ENCODE data around the gene ASB6. TPM values are rescaled to one million over a fixed set of nuclear protein-coding genes. Genes with fewer than 3 reads are reported as not detected.

Gene ASB6
- total RNA-seq, 2 donors from 2014 or later = 15.8 to 18.5 TPM

DNA sequence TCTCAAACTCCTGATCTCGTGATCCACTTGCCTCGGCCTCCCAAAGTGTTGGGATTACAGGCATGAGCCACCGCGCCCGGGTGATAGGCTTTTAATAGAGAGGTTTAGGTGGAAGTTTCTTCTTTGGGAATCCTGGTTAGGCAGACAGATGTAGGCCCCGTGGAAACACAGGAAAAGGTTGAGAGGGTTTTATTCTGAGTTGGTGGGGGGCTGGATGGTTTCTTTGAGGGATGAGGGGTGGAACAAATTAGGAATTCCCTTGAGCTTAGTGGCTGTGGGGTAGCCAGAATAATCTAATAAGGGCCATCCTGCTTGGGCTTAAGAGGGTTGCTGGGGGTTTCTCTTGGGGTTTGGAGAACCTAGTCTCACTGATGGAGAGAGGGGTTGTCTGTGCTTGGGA is 51.5 kb downstream of the ASB6 start:
- TF ChIP-seq, protein P1, sequence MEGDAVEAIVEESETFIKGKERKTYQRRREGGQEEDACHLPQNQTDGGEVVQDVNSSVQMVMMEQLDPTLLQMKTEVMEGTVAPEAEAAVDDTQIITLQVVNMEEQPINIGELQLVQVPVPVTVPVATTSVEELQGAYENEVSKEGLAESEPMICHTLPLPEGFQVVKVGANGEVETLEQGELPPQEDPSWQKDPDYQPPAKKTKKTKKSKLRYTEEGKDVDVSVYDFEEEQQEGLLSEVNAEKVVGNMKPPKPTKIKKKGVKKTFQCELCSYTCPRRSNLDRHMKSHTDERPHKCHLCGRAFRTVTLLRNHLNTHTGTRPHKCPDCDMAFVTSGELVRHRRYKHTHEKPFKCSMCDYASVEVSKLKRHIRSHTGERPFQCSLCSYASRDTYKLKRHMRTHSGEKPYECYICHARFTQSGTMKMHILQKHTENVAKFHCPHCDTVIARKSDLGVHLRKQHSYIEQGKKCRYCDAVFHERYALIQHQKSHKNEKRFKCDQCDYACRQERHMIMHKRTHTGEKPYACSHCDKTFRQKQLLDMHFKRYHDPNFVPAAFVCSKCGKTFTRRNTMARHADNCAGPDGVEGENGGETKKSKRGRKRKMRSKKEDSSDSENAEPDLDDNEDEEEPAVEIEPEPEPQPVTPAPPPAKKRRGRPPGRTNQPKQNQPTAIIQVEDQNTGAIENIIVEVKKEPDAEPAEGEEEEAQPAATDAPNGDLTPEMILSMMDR (IDR thresholded peaks at IDR 0.05) = no peak
- intact Hi-C loops (cut with DNase I) = no loop called here
- no peaks in the 10 kb centered on the region for H3K4me1 ChIP-seq
- DNase-seq = no peak
- H3K9me3 ChIP-seq = no peaks in the 10 kb centered on the region
- no peak overlapping the region for H3K9ac ChIP-seq (ENCODE audit: low read depth in 2 of 2, low read length in 2 of 2)
- no peaks in the 10 kb centered on the region for H3K27me3 ChIP-seq
- no peak overlapping the region for H3K4me3 ChIP-seq
- no peaks in the 10 kb centered on the region for H3K36me3 ChIP-seq
- no peak overlapping the region for H3K27ac ChIP-seq

DNA sequence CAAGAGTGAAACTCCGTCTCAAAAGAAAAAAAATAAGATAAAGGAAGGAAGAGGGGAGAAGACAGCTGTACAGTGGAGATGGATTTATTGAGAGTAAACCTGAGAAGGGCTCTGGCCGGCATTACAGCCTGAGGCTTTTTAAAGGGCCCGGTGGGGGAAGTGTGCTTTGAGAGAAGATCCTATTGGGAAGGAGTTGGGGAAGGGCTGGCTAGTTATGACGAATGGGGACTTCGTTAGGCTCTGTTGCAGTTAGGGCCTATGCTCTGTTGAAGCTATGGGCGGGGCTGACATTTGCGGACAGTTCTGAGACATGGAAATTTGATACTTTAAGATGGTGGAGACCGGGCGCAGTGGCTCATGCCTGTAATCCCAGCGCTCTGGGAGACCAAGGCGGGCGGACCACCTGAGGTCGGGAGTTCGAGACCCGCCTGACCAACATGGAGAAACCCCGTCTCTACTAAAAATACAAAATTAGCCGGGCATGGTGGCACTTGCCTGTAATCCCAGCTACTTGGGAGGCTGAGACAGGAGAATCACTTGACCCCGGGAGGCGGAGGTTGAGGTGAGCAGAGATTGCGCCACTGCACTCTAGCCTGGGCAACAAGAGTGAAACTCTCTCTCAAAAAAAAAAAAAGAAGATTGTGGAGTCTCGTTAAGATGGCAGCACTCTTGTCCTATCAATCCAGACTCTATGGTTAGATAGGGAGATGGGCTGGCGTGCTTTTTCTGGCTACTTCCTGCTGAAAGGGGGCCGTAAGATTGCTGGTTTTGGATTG is 54.3 kb downstream of the ASB6 start:
- H3K9me3 ChIP-seq = no peaks in the 10 kb centered on the region
- TF ChIP-seq, protein P1 (IDR thresholded peaks at IDR 0.05) = no peak
- no peaks in the 10 kb centered on the region for H3K27me3 ChIP-seq
- H3K4me1 ChIP-seq = no peaks in the 10 kb centered on the region
- no peaks in the 10 kb centered on the region for H3K36me3 ChIP-seq
- no peak overlapping the region for H3K4me3 ChIP-seq
- H3K9ac ChIP-seq (ENCODE audit: low read depth in 2 of 2, low read length in 2 of 2) = no peak overlapping the region
- intact Hi-C loops (cut with DNase I) = no loop called here
- DNase-seq = no peak
- no peak overlapping the region for H3K27ac ChIP-seq

DNA sequence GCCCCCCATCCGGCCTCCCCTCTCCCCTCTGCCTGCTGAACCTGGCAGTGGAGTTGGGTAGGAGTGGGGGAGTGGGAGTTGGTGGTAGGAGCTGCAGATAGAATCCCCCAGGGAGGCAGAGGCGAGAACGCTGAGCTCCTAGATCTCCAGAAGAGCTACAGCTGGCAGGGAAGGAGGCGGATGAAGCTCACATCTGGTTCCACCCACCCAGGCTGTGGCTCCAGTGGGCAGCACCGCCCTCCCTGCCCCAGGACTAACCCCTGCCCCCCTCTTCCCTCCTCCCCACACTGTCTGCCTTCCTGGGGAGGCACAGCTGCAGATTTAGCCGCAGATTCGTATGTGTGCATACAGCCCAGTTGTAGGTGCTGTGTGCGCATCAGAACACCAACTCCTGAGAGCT is 55.3 kb downstream of the ASB6 start:
- TF ChIP-seq, protein P1 (IDR thresholded peaks at IDR 0.05) = no peak
- no peaks in the 10 kb centered on the region for H3K4me1 ChIP-seq
- intact Hi-C loops (cut with DNase I) = no loop called here
- no peak overlapping the region for H3K4me3 ChIP-seq
- DNase-seq = no peak
- H3K27me3 ChIP-seq = no peaks in the 10 kb centered on the region
- no peak overlapping the region for H3K27ac ChIP-seq
- no peak overlapping the region for H3K9ac ChIP-seq (ENCODE audit: low read depth in 2 of 2, low read length in 2 of 2)
- no peaks in the 10 kb centered on the region for H3K36me3 ChIP-seq
- no peaks in the 10 kb centered on the region for H3K9me3 ChIP-seq

DNA sequence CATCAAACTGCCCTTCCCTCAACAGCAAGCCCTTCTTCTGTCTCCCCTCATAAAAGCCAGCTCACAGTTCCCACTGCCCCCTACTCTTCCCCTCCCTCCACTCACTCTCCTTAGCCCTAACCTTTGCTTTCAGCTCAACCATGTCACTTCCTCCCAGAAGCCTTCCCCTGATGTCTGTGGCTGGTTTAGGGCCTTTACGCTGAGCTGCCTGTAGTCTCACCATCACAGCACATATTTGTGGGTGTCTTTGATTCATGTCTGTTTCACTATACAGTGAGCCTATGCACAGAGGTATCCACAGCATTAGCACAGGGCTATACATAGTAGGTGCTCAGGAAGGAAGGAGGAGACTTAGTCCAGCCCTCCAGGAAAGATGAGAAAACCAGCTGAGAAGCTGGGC is 55.7 kb downstream of the ASB6 start:
- intact Hi-C loops (cut with DNase I) = no loop called here
- Histone ChIP-seq H3K27ac (no peak overlapping the region), H3K9ac (ENCODE audit: low read depth in 2 of 2, low read length in 2 of 2) (no peak overlapping the region), H3K9me3 (no peaks in the 10 kb centered on the region), H3K4me3 (no peak overlapping the region), H3K27me3 (no peaks in the 10 kb centered on the region), H3K36me3 (no peaks in the 10 kb centered on the region), H3K4me1 (no peaks in the 10 kb centered on the region)
- DNase-seq = no peak
- TF ChIP-seq, protein P1 (IDR thresholded peaks at IDR 0.05) = no peak

DNA sequence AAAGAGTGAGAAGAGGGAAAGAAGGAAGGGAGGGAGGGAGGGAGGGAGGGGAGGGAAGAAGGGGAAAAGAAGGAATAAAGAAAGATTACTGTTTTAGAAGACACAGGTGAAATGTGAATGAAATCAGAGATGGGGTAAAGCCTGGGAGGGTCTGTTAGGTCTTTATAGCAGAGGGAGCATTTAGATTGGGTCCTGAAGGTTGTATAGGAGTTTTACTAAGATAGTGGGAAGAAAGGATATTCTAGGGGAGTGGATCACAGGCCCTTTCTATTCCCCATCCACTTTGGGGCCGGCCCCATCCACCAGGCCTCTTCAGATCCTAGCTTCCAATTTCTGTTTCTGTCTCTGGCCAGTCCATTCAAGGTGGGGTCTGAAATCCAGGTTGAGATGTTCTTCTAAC is 56.6 kb downstream of the ASB6 start:
- H3K4me3 ChIP-seq = no peak overlapping the region
- H3K27ac ChIP-seq = no peak overlapping the region
- H3K4me1 ChIP-seq = no peaks in the 10 kb centered on the region
- no peak for DNase-seq
- intact Hi-C loops (cut with DNase I) = no loop called here
- no peaks in the 10 kb centered on the region for H3K9me3 ChIP-seq
- H3K27me3 ChIP-seq = no peaks in the 10 kb centered on the region
- no peak overlapping the region for H3K9ac ChIP-seq (ENCODE audit: low read depth in 2 of 2, low read length in 2 of 2)
- TF ChIP-seq, protein P1 (IDR thresholded peaks at IDR 0.05) = no peak
- no peaks in the 10 kb centered on the region for H3K36me3 ChIP-seq

Other genes with a start within 250 kb of the ASB6 start
- not detected for gene C9orf50, start 21.1 kb downstream of the ASB6 start, total RNA-seq
- gene NTMT1, start 16.0 kb downstream of the ASB6 start, total RNA-seq = 10 to 100 TPM; 25.3 to 50.2 TPM
- under 1 TPM; 0.64 to 0.85 TPM for gene PRRX2, start 23.5 kb upstream of the ASB6 start, total RNA-seq
- gene PTGES, start 110.9 kb upstream of the ASB6 start, total RNA-seq = 1 to 10 TPM; 2.6 to 5.1 TPM
- gene TOR1B, start 161.0 kb upstream of the ASB6 start, total RNA-seq = 10 to 100 TPM; 49.0 to 60.8 TPM
- gene TOR1A, start 182.0 kb upstream of the ASB6 start, total RNA-seq = 10 to 100 TPM; 31.0 to 31.1 TPM
- gene C9orf78, start 193.1 kb upstream of the ASB6 start, total RNA-seq = 10 to 100 TPM; 38.7 to 45.5 TPM
- 10 to 100 TPM; 14.7 to 20.0 TPM for gene USP20, start 193.3 kb upstream of the ASB6 start, total RNA-seq